Testis (tissue), 2 donors: Measurements from ENCODE around the gene C4A.
"Not testable (repeated sequence)": the region's sequence is repeated elsewhere in the genome, so short reads cannot be mapped to it uniquely, and the experiment has no call there.

Experiments used
- CTCF ChIP-seq, 3 experiments: fragments of 450-650 bp in 2 of 3; fragments of 200-600 bp in 1 of 3; sonication (generic) in 1 of 3; IDR thresholded peaks; one replicate each; pipeline ENCODE4 v1.5.1; 2016 to 2019; ENCODE audit warnings: antibody characterized with exemption in 3 of 3, mild to moderate bottlenecking in 2 of 3, moderate library complexity in 1 of 3
- POLR2A ChIP-seq: fragments of 450-650 bp; IDR thresholded peaks from one replicate; pipeline ENCODE4 v1.6.1; 2017; ENCODE audit warnings: antibody characterized with exemption, mild to moderate bottlenecking, moderate library complexity

- TF ChIP-seq CTCF (IDR thresholded peaks at IDR 0.05); POLR2A: not testable (repeated sequence)
Observed at GRCh38 chr6:31981744-31982143, at the start of gene C4A.
